ENCODE results near the gene SEZ6L2.

- TF ChIP-seq CTCF (conservative IDR thresholded peaks at IDR 0.05; ENCODE audit: low read depth in 2 of 2) (no peak), ZNF114 (CRISPR knock-in tag; IDR thresholded peaks at IDR 0.05) (no peak), POLR2AphosphoS5 (IDR thresholded peaks at IDR 0.05; ENCODE audit: low read depth) (no peak)
Observed at GRCh38 chr16:29841631-29842030, 57.7 kb downstream of the SEZ6L2 start.

Measured in GM23338 (cell line).